Transverse colon (tissue), 4 donors: Measurements from ENCODE around the gene MSH3. TPM values are rescaled to one million over a fixed set of nuclear protein-coding genes. Genes with fewer than 3 reads are reported as not detected.

Experiments used
- DNase-seq: peaks from one replicate; pipeline ENCODE4 v3.0.0-alpha.2; 2019
- H3K27ac ChIP-seq, 4 donors: fragments of 200-600 bp; sonication (generic); 2 replicates each; pipeline ENCODE4 v1.5.1; 2016 to 2018; ENCODE audit warnings: inconsistent platforms in 4 of 4
- H3K27me3 ChIP-seq: fragments of 200-600 bp; sonication (generic); 2 replicates; pipeline ENCODE4 v1.5.1; 2017; ENCODE audit warnings: inconsistent platforms
- H3K36me3 ChIP-seq, 4 donors: fragments of 200-600 bp; sonication (generic); 2 replicates each; pipeline ENCODE4 v1.5.1; 2017 to 2019; ENCODE audit warnings: inconsistent platforms in 4 of 4
- H3K4me1 ChIP-seq, 4 donors: fragments of 200-600 bp; sonication (generic); 2 replicates each; pipeline ENCODE4 v1.5.1; 2017 to 2020; ENCODE audit warnings: inconsistent platforms in 4 of 4
- H3K4me3 ChIP-seq, 4 donors: fragments of 200-600 bp; sonication (generic); 1 replicate in 1 of 4; 2 replicates in 3 of 4; pipeline versions ENCODE4 v1.5.1 to v1.6.1; 2017 to 2019; ENCODE audit warnings: inconsistent platforms in 4 of 4
- H3K9me3 ChIP-seq, 2 donors: fragments of 200-600 bp; sonication (generic); 2 replicates each; pipeline ENCODE4 v1.5.1; 2017 to 2019; ENCODE audit warnings: inconsistent platforms in 2 of 2
- CTCF ChIP-seq, 5 experiments: fragments of 200-600 bp in 3 of 5; fragments of 450-650 bp in 2 of 5; sonication (generic) in 3 of 5; IDR thresholded peaks; 1 replicate in 2 of 5; 2 replicates in 3 of 5; pipeline ENCODE4 v1.5.1; 2016 to 2017; ENCODE audit warnings: antibody characterized with exemption in 5 of 5, inconsistent platforms in 3 of 5, mild to moderate bottlenecking in 2 of 5, moderate library complexity in 1 of 5
- EP300 ChIP-seq: sonication (generic); formaldehyde crosslinking; IDR thresholded peaks from one replicate; pipeline ENCODE4 v1.6.1; 2017; ENCODE audit warnings: antibody characterized with exemption, low read depth
- POLR2A ChIP-seq: fragments of 450-650 bp; IDR thresholded peaks from one replicate; pipeline ENCODE4 v1.6.1; 2016; ENCODE audit warnings: antibody characterized with exemption, mild to moderate bottlenecking, moderate library complexity
- POLR2AphosphoS5 ChIP-seq, 3 donors: sonication (generic); formaldehyde crosslinking; IDR thresholded peaks; one replicate each; pipeline ENCODE4 v1.6.1; 2016; ENCODE audit warnings: antibody characterized with exemption in 3 of 3
- WGBS, 2 donors: methylation state at CpG; one replicate each; pipeline ENCODE4 v1.1.5; 2018; ENCODE audit warnings: low coverage in 1 of 2; 5-methylcytosine and 5-hydroxymethylcytosine counted together
- in situ Hi-C, 4 donors: fragments of 200-750 bp; cut with MboI; loops; one replicate each; pipeline versions ENCODE4 v1.15.0 to v1.15.1; 2017; ENCODE audit warnings: low sequenced_read_pairs in 3 of 4, low pct_ligation_motif_present in 1 of 4, low pct_unique_long_range_greater_than_20kb in 1 of 4
- intact Hi-C: fragments of 100-400 bp; cut with DNase I; formaldehyde crosslinking; loops from one replicate; pipeline ENCODE4 v1.15.1; 2023; ENCODE audit warnings: low total_unique reads
- total RNA-seq, 4 donors: library from RNA; depleted of rRNA; stranded (reverse); fragments of >200 nt; gene quantifications; one replicate each; pipeline ENCODE4 v1.1.0, GENCODE V29; 2016

The MSH3 gene
- total RNA-seq, 4 donors from 2014 or later = 6.4 to 22.2 (median 17.2) TPM

DNA sequence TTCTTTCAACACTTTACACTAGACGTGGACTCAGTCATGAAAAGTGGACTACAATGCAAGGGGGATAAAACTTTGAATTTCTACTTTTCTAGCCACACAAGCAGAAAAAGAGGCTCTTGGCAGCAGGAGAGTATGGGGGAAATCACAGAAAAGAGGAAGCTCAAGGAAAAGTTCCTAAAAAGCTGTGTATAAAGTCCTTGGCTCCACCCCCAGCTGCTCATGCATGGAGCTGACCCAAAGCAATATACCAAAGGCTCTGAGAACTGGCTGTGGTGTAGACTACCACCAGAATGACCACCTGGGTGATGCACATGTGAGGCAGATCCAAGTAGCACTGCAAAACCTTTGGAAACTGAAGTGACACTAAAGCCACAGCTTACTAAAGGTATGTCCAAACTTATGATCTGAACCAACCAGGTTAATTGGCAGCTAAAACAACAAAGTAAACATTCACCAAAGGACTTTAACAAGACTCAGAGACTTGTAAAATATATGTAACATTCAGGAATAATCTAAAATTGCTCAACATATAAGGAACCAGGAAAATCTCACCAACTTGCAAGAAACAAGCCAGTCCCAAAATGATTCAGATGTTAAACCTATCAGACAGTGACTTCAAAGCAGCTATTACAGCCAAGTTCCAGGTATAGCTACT lies 250.2 kb downstream of the MSH3 start:
- no peak for DNase-seq
- Histone ChIP-seq H3K4me1 (peaks cover 0 to 2% (median 0%) of the 10 kb centered on the region in 4 donors), H3K27me3 (no peaks in the 10 kb centered on the region), H3K9me3 (peaks cover 5% of the 10 kb centered on the region in 2 donors), H3K36me3 (no peaks in the 10 kb centered on the region), H3K27ac (no peak overlapping the region), H3K4me3 (no peak overlapping the region)
- in situ Hi-C loops = no loop called here
- intact Hi-C loops = no loop called here
- TF ChIP-seq POLR2A (no peak), POLR2AphosphoS5 (IDR thresholded peaks at IDR 0.05) (no peak), EP300 (no peak), CTCF (IDR thresholded peaks at IDR 0.05) (no peak)
- 60 to 83% methylated on average over 1 of the region's 1 CpG for WGBS, 2 donors

- peaks cover 0 to 2% (median 0%) of the 10 kb centered on the region in 4 donors for H3K4me1 ChIP-seq
- intact Hi-C loops (no loop called here), in situ Hi-C loops (no loop called here)
- DNase-seq = no peak
- H3K36me3 ChIP-seq = no peaks in the 10 kb centered on the region
- H3K27ac ChIP-seq = no peak overlapping the region
- H3K9me3 ChIP-seq = peaks cover 5% of the 10 kb centered on the region in 2 donors
- no peak for TF ChIP-seq POLR2A
- no peak for TF ChIP-seq POLR2AphosphoS5 (IDR thresholded peaks at IDR 0.05)
- no peak for TF ChIP-seq CTCF (IDR thresholded peaks at IDR 0.05)
- TF ChIP-seq EP300 = no peak
- no peak overlapping the region for H3K4me3 ChIP-seq
- 53 to 90% methylated on average over 1 of the region's 1 CpG for WGBS, 2 donors
- no peaks in the 10 kb centered on the region for H3K27me3 ChIP-seq
Observed at GRCh38 chr5:80905405-80905804, 251.0 kb downstream of the MSH3 start.

DNA sequence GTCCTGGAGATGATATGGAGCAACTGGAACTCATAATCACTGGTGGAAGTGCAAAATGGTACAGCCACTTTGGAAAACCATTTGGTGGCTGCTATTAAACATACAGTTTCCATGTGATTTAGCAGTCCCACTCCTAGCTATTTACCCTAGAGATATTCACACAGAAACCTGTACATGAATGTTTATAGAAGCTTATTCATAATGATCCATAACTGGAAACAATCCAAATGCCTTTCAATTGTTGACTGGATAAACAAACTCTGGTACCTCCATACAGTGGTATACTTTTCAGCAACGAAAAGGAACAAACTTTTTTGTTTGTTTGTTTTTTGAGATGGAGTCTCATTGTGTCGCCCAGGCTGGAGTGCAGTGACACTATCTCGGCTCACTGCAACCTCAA lies 258.0 kb downstream of the MSH3 start:
- in situ Hi-C loops (no loop called here), intact Hi-C loops (no loop called here)
- DNase-seq = no peak
- TF ChIP-seq CTCF (IDR thresholded peaks at IDR 0.05) (no peak), POLR2A (no peak), POLR2AphosphoS5 (IDR thresholded peaks at IDR 0.05) (no peak), EP300 (no peak)
- Histone ChIP-seq H3K27ac (no peak overlapping the region), H3K9me3 (no peaks in the 10 kb centered on the region), H3K36me3 (no peaks in the 10 kb centered on the region), H3K4me1 (no peaks in the 10 kb centered on the region), H3K27me3 (no peaks in the 10 kb centered on the region), H3K4me3 (no peak overlapping the region)
- WGBS, 2 donors = 83 to 87% methylated on average over 3 of the region's 3 CpGs

DNA sequence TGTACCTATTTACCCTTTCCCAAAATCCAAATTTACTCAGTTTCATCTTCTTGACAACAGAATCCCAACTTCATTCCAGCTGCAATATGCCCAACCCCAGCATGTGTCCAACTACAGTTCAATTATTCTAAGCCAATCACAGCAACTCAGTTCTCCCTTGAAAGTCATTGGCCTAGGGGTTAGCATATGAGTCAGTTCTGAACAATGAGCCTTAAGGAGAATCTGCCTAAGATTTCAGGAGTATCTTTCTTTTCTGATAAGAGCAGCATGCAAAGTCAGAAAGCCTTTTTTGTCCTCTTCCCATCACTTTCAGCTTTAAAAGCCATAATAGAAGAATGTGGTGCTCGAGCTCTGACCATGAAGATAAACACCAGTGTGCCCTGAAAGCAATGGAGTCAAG lies 261.3 kb downstream of the MSH3 start:
- TF ChIP-seq CTCF (IDR thresholded peaks at IDR 0.05) = no peak
- TF ChIP-seq POLR2AphosphoS5 (IDR thresholded peaks at IDR 0.05) = no peak
- TF ChIP-seq EP300 = no peak
- TF ChIP-seq POLR2A = no peak
- Histone ChIP-seq H3K4me3 (no peak overlapping the region), H3K27ac (no peak overlapping the region), H3K9me3 (no peaks in the 10 kb centered on the region), H3K4me1 (no peaks in the 10 kb centered on the region), H3K36me3 (no peaks in the 10 kb centered on the region), H3K27me3 (no peaks in the 10 kb centered on the region)
- intact Hi-C loops = no loop called here
- no peak for DNase-seq
- 100% methylated on average over 1 of the region's 1 CpG for whole genome bisulfite sequencing, 2 donors
- in situ Hi-C loops = no loop called here
